Nephron progenitor cell (in vitro differentiated cells): ENCODE results near the gene CHRNB2.

ENCODE experiments used
- DNase-seq: peaks from one replicate; pipeline ENCODE4 v3.0.0; 2021
- H3K27ac Mint-ChIP-seq: 2 replicates; pipeline ENCODE4 v1.8.0; 2021; ENCODE audit warnings: mild to moderate bottlenecking, moderate library complexity, mixed read lengths
- H3K27me3 Mint-ChIP-seq: 2 replicates; pipeline ENCODE4 v1.8.0; 2021; ENCODE audit warnings: mild to moderate bottlenecking, low read depth, mixed read lengths; ENCODE audit not compliant: poor library complexity
- H3K36me3 Mint-ChIP-seq: 2 replicates; pipeline ENCODE4 v1.8.0; 2021; ENCODE audit warnings: low read depth, mixed read lengths
- H3K4me1 Mint-ChIP-seq: 2 replicates; pipeline ENCODE4 v1.8.0; 2021; ENCODE audit warnings: mixed read lengths
- H3K4me3 Mint-ChIP-seq: 2 replicates; pipeline ENCODE4 v1.8.0; 2021; ENCODE audit warnings: mild to moderate bottlenecking, moderate library complexity, mixed read lengths
- H3K9me3 Mint-ChIP-seq: 2 replicates; pipeline ENCODE4 v1.8.0; 2021; ENCODE audit warnings: mild to moderate bottlenecking, moderate library complexity, mixed read lengths
- CTCF ChIP-seq: fragments of 200-600 bp; sonication (generic); IDR thresholded peaks from 2 replicates; pipeline ENCODE4 v1.5.0; 2021; ENCODE audit warnings: antibody characterized with exemption

Gene CHRNB2

GRCh38 chr1:154626456-154627256 lies 59.1 kb downstream of the CHRNB2 start:
- Mint-ChIP-seq H3K27me3 (peaks cover 14% of the 10 kb centered on the region), H3K9me3 (peaks cover 35% of the 10 kb centered on the region), H3K27ac (peak overlapping the region; percentile 93), H3K4me3 (peak overlapping the region; percentile 93), H3K4me1 (peaks cover 17% of the 10 kb centered on the region), H3K36me3 (peaks cover 26% of the 10 kb centered on the region)
- TF ChIP-seq CTCF, result no peak
- peak; percentile 21 for DNase-seq

GRCh38 chr1:154627257-154628120 lies 59.9 kb downstream of the CHRNB2 start:
- Mint-ChIP-seq H3K9me3 (peaks cover 35% of the 10 kb centered on the region), H3K27ac (peak overlapping the region; percentile 95), H3K4me1 (peaks cover 17% of the 10 kb centered on the region), H3K27me3 (peaks cover 14% of the 10 kb centered on the region), H3K36me3 (peaks cover 26% of the 10 kb centered on the region), H3K4me3 (peak overlapping the region; percentile 93)
- no peak for TF ChIP-seq CTCF
- DNase-seq, result peak; percentile 85

GRCh38 chr1:154628121-154628405 lies 60.5 kb downstream of the CHRNB2 start:
- no peak for DNase-seq
- Mint-ChIP-seq H3K27me3 (peaks cover 14% of the 10 kb centered on the region), H3K9me3 (peaks cover 35% of the 10 kb centered on the region), H3K27ac (peak overlapping the region; percentile 95), H3K4me1 (peaks cover 17% of the 10 kb centered on the region), H3K36me3 (peaks cover 21% of the 10 kb centered on the region), H3K4me3 (peak overlapping the region; percentile 93)
- TF ChIP-seq CTCF, result no peak

- Mint-ChIP-seq H3K36me3 (peaks cover 19% of the 10 kb centered on the region), H3K9me3 (peaks cover 35% of the 10 kb centered on the region), H3K4me3 (peak overlapping the region; percentile 93), H3K27ac (no peak overlapping the region), H3K4me1 (peaks cover 17% of the 10 kb centered on the region), H3K27me3 (peaks cover 18% of the 10 kb centered on the region)
- no peak for TF ChIP-seq CTCF
- DNase-seq, result no peak
Observed at GRCh38 chr1:154629061-154629674, 61.6 kb downstream of the CHRNB2 start.
